ENCODE measurements around the gene NUP88.
"Not testable (repeated sequence)": the region's sequence is repeated elsewhere in the genome, so short reads cannot be mapped to it uniquely, and the experiment has no call there.

NUP88 gene

DNA sequence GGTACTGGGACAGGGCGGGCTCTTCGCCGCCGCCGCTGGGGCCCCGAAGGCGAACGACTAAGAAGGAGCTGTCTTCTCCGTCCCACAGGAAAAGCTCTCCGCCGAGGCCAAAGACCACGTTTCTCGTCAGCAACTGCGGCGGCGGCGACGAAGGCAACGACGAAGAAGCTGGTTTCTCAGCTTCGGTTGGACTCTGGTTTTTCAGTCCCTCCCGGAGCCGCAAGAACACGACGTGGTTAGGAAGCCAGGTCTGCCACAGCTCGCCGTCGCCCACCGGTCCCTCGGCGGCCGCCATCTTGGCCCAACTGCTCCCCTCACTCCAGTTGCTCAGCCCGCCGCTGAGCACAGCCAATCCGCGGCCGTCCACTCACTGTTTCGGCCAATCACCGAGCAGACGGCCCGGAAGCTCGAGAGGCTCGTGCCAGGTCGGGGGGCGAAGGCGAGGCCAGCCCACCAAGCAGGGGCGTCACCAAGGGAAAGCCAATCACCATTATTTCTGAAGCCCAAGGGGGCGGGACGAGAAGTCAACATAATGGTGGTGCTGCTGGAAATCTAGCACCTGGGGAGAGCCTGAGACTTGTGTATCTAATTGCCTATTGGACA is at the start of gene NUP88:
Gene NUP88 (minus strand): TSS at position 307 of the 603 bp plus-strand sequence. CDS start 12 bp downstream, at position 295.
- DNase-seq: peak; percentile 97

DNA sequence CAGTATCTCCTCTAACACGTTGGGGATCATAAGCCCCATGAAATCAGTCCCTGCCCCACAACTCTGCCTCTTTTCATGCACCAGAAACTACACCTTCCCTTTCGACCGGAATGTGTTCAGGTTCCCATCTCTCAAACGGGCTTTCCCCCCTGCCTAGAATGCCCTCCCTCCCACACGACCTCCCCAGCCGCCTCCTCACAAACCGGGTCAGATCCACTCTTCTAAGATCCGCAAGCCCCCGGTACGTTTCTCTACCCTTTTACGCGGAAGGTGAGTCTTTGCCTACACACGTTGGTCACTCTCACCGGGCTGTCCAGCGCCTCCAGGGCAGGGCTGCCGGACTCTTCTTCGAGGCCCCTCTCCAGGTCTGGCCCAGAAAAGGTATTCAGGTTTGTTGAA is 48.6 kb upstream of the NUP88 start:
- peak; percentile 20 for DNase-seq

DNA sequence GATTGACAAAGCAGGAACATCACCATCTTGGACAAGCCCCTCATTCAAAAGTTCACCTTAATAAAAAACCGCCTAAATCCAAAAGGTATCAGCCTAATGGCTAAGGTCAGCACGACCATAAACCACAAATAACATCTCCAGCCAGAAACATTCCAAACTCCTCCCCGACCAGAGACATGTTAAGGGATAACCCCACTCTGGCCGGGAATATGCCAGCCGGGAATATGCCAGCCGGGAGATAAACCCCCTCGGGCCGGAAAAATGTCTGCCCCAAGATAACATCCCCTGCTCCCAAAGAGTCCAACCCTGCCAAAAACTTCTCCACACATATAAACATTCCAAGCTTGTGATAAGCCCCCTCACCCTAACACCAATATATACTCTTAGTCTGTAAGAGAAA is 48.0 kb upstream of the NUP88 start:
- DNase-seq: no peak

DNA sequence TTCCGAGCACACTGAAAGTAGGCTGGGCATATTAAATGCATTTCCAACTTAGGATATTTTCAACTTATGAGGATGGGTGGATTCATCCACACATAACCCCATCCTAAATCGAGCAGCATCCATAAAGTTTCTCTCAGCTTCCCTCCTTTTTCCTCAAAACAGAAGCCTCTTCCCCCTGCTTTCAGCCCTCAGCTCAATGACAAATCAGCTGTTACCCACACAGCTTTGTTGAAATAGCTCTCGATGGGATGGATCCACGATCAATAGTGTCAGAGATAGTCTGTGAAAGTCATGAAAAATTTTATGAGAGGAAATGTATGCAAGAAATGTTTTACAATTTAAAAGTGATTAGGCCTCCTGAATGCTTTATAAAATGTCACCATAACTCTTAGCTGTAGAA is 46.8 kb upstream of the NUP88 start:
- no peak for DNase-seq

DNA sequence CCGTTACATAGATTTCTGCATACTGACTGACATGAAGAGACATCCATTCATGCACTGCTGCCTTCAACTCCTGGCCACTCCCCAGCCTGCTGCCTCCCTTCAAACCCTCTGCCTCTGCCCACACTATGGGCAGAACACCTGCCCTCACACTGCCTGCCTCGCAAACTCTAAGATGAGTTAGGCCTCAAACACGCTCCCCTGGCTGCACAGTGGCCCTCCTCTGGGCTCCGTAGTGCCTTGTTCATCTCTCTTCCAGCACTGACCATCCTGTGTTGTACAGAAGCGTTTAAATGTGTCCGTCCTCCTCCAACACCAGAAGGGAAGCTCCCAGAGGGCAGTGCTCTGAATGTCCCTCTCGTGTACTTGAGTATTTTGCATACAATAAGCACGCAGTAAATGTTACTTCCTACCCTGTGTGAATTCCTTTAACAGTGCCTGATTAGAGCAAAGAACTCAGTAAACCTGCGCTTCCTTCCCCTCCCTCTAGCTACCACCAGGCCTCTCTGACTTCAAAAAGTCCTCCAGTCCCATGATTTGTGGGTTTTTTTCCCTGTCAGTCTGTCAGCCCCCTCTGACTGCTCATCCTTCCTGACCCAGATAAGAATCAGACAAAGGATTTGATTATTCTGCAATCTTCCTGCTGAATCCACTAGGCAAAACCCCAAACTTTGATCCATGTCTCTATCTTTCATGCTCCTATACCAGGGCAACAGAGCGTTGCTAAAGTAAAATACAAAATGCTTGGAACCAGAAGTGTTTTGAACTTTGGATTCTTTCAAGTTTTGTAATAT is 45.5 kb upstream of the NUP88 start:
- no peak for DNase-seq

DNA sequence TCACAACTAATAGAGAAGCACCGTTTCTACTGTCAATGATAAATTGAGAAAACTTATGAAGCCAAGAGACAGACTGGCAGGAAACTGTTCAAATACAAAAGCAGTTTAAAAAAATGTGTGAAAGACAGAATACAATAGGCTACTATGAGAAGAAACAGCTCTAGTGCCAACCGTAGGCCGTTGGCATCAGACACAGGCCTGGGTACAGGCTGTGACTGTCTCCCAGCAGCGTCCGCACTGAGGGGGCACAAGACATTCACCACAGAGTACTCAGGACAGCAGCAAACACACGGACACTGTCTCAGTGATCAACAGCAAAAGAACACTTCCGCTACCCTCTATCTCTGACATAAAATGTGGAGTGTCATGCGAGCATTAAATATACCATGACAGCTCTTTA is 27.3 kb upstream of the NUP88 start:
- DNase-seq: no peak

DNA sequence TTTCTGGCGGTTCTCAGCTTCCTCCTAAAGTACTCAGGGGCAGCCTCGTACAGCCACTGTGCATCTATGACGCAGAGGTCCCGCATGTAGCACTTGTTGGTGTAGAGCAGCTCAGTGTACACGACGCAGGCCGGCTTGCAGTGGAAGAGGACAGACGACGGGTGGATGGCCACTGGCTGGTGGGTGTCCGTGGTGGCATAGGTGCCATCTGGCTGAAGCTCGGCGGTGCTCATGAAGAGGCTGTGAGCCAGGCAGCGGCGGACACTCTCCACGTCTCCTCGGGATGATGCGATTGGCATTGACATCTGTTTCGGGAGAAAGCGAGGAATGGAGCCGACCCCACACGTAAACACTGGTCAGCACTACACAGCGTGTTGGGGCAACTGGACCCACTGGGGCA is 24.7 kb upstream of the NUP88 start:
- no peak for DNase-seq

DNA sequence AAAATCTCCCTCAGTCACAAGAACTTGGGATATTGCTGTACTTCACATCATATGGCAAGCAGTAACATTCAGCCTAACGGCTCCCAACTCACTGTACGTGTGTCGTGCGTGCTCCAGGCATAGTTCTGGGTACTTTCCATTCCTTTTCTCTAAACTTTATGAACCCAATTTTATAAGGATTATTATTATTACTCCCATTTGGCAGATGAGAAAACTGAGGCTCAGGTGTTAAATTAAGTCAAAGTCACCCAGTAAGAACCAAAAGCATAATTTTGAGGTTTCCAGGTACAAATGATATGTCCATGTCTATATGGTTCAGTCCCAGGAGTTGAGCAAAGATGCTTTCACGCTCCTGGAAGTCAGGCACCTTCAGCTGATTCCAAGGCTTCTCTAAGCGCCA is 24.3 kb upstream of the NUP88 start:
- DNase-seq: no peak

DNA sequence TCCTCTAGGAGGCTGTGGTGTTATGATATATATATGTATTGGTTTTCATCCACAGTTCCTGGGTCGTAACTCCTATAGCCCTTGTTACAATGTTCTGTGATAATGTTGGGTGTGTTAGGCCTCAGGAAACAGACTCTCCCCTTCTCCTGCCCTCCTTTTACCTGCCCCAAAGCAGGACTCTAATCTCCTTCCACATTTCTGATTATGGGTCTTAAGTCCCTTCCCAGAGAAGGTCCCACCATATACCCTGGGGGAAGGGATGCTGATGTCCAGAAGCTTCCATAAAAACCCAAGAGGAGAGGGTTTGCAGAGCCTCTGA is 19.9 kb upstream of the NUP88 start:
- DNase-seq: no peak

DNA sequence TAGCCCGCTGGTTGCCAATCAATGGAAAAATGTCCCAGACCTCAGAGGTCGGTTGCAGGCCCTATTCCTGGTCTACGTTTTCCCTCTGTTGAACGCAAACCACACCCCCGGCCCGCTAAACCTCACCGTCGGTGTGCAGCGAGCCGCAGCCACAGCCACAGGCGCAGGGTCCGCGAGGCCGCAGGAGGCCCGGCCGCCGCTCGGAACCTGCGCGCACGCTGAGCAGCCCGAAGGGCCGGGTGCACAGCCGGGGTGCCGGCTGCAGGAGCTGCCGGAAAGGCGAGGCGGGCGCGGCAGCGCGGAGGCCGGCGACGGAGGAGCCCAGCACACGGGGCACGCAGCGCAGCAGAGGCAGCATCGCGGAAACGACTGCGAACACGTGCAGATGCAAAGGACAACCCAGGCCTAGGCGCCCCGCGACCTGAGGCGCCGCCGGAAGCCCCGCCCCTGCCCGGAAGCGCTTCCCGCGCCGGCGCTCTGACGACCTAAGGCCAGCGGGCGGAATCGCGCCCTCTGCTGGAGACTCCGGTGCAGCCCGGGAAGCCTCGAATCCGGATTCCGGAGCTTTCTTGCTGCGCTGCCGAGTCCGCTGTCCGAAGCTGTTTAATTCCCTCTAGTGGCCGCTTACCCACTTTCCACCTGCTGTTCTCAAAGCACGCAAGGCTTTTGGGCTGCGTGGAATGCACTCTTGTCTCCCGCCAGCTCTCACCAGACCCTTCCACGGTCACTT is 19.4 kb upstream of the NUP88 start, which contains the start of gene C1QBP:
Gene C1QBP (minus strand): TSS at position 440 of the 730 bp plus-strand sequence. CDS start 82 bp downstream, at position 358.
- peak; percentile 95 for DNase-seq

DNA sequence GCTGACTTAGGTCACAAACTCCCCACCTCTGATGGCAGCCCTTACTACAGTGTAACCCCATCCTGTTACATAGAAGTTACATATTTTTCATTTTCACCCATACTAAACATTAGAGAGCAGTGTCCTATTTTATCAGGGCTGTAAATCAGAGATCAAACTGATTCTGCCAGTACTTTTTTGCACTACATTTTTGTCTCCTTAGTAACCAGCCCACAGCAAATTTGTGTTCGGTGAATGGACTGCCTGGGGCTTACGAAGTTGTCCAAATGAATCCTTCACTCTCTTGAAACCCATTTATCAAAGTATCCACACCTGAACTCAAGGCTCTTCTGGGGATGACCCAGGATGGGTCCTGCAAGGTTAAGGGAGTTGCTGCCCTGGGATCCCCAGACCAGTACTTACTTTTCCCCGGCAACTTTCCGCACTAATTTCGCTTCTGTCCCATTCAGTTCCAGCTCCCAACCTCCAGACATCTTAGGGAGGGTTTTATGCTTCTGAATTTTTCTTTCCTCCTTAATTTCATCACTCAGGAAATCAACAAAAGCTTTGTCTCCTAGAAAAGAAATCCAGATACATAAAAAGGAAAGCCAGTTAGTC is 18.4 kb upstream of the NUP88 start:
- DNase-seq: no peak

DNA sequence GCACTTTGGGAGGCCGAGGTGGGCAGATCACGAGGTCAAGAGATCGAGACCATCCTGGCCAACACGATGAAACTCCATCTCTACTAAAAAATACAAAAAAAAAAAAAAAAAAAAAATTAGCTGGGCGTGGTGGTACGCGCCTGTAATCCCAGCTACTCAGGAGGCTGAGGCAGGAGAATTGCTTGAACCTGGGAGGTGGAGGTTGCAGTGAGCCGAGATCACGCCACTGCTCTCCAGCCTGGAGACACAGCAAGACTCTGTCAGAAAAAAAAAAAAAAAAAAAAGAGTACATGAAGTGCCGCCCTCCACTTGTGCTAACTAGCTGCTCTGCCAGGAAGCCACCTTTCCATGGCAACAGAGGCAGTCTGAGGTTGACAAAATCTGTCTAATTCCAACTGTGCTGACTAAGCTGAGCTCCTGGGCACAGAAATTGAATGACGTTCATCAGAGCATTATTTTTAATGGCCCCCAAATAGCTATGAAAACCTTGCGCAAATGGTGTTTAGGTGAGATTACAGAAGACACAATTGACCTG is 16.4 kb upstream of the NUP88 start:
- DNase-seq: peak; percentile 11

DNA sequence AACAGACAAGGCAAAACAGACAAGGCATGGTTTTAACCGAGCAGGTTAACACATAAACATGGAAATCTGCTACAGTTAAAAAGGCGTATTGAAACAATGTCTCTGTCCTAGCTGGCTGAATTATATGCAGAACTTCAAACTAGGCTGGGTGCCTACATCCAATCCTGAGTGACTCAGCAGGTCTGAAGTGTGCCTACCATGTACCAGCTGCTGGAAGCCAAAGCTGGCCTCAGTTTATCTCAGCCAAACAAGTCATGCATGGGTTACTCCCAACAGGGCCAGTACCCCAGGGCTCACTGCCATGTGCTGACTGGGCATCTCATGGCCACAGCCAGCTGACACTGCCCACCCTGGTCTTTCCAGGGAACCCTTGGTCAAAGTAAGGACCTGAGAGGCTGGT is 15.5 kb upstream of the NUP88 start:
- DNase-seq: no peak

DNA sequence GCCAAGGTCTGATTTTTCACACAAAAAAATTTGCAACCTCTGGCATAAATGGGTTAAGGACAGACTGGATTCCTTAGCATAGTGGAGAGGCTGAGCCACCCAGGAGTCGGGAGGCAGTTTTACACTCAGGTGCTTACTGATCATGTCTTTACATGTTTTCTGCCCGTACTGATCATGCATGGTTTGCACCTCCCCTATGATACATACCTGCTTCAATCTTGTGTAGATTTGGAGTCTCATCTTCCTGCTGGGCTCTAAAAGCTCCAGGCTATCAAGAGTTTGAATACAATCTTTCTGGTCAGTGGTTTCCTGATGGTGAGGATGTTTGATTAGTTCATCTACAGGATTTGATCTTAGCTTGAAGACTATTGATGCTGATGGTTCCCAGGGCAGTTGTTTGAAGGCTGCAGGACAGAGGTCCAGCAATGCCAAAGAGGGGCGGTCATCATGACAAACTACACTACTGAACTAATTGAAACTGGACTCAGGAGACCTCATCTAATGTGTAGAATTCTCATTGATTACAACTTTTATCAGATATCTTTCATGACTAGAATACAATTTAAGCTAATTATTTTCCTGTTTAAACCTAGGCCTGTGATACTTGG is 12.6 kb upstream of the NUP88 start:
- DNase-seq: no peak

DNA sequence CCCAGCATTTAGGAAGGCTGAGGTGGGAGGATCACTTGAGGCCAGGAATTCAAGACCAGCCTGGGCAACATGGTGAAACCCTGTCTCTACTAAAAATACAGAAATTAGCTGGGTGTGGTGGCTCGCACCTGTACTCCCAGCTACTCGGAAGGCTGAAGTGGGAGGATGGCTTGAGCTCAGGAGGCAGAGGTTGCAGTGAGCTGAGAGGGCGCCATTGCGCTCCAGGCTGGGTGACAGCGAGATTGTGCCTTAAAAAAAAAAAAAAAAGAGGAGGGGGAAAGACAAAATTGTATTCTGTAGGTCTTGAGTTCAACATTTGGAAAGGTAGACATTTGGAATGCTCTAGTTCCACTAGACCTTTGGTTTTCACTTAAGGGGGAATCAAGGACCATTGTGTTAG is 11.8 kb upstream of the NUP88 start:
- DNase-seq: not testable (repeated sequence)

DNA sequence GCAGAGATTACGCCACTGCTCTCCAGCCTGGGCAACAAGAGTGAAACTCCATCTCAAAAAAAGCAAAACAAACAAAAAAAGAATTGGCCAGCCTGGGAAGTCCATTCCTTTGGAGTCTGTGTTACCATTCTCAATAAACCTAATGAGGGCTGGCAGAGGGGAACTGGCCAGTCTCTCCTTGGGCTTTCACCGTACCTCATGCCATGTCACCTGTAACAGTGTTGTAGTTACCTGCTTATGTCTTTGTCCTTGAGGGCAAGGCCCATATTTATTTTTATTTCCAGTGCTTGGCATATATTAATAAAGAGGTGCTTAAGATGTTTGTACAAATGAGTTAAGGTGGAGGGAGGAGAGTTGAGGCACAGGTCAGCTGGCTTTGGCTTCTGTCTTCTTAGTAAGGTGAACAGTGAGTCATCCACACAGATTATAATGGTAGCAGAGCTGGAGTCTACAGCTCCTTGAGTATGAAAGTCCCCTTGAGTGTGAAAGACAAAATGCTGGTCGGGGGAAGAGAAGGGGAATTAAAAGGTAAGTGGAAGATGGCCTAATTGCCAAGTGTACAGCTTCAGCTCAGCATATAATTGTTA is 11.0 kb upstream of the NUP88 start:
- DNase-seq: no peak

DNA sequence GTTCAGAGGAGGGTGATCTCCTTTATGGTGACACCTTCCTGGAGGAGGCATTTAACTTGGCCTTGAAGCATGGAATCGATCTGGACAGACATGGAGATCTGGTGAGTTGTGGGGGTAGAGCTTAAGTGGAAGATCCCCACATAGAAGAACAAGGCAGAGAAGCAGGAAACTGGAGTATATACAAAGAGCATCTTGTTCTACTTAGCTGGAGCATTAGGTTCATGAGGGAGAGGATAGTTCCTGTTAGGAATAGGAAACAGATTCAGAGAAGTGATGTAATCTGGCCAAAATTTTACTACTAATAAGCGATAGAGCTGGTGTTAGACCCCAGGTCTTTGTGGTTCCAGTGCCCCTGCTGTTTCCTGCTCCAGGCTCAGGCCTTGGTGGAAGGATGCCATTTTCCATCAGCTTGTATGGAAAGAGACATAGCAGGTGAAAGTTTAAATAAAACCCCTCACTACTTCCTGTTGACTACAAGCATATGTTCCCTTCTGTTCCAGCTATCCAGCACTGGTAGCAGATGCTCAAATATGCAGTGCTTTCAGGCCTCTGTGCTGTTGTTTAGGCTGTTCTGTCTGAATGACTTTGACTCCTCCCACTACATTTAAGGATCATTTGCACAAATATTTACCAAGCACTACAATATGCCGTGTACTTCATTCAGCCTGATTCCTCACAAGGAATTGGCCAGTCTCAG is 9.9 kb upstream of the NUP88 start:
- no peak for DNase-seq

DNA sequence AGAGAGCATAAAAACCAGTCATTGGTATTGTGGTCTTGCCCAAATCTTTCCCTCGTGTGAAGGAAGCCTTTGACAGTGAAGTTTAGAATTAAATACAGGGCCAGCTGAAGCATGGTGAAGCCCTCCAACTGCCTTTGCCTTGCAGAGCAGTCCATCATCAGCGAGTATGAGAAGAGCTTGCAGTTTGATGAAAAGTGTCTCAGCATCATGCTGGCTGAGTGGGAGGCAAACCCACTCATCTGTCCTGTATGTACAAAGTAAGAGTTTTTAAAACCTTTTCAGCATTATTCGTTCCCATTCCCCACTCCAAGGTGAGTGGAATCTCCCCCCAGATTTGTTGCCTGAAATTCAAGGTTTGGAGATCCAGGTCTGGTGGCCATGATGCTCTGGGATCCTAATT is 6.4 kb upstream of the NUP88 start:
- DNase-seq: no peak

DNA sequence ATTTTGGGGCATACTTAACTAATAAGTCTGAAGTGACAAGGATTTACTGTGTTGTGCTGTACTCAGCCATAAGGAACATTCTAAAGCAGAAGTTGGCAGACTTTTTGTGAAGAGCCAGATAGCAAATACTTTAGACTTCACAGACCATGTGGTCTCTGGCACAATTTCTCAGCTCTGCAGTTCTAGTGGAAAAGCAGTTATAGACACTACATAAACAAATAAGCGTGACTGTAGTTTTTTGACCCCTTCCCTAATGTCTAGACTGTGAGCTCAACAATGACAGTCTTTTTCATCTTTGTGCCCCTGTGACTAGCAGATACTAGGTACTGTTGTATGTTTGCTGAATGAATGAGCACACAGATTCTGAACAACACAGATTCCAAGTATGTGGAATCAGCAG is 5.4 kb upstream of the NUP88 start:
- DNase-seq: no peak

DNA sequence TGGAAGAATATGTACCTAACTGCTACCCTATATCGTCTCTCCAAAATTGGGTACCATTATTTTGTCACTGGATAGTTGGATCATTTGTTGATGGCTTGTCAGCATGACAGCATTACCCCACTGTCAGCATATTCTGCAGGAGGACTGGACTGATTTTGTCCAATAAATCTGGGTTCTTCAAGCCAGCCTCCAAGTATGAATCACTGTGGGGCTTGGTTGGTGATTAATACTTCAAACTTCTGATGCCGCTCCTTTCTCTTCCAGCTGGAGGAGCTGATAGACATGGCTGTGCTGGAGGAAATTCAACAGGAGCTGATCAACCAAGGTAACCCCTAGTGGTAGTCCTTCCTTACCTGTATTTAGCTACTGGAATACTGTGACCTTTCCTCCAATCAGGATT is 3.0 kb upstream of the NUP88 start:
- no peak for DNase-seq

DNA sequence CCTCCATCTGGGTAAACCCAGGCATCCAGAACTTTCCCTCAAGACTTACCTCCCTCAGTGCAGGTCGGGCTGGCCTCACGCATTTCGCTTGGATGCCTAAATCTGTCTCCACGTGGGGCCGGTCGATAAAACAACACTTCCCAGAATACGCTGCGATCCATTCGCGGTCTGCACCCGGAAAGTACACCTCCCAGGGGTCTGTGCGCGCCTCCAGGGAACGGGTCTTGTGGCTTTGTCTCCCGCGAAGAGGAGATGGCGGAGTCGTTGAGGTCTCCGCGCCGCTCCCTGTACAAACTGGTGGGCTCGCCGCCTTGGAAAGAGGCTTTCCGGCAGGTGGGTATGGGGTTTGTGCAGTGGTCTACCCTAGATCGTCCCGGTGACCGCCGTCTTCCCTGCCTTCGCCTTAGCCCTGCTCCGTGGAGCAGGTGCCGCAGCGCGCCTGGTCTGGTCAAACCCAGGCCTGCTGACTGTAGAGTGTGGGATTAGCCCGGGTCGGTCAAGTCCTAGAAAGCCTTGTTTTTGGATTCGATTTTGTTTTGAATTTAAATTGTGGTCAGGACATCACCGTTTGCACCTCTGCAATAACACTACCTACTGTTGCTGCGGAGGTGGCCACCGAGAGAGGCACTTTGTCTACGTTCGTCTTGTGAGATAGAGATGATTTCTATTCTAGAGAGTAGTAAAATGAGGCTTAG is 644 bp upstream of the NUP88 start, which contains the start of gene RPAIN:
Gene RPAIN (plus strand): TSS at position 224 of the 695 bp plus-strand sequence. CDS start 29 bp downstream, at position 253.
- peak; percentile 88 for DNase-seq
